Stimulated activated naive CD8-positive, alpha-beta T cell treated with anti-CD3 and anti-CD28 coated beads, Interleukin-15, Interleukin-2, amounts not matched to agents 100 ng/mL and 50 ng/mL, for 24 hours (primary cell): ENCODE results near the gene LCP2.
"Not testable (repeated sequence)": the region's sequence is repeated elsewhere in the genome, so short reads cannot be mapped to it uniquely, and the experiment has no call there.

Source experiments
- H3K27ac Mint-ChIP-seq: one replicate; pipeline ENCODE4 v1.8.0; 2021; ENCODE audit warnings: mild to moderate bottlenecking, mixed read lengths
- H3K27me3 Mint-ChIP-seq: one replicate; pipeline ENCODE4 v1.8.0; 2021; ENCODE audit warnings: mixed read lengths
- H3K36me3 Mint-ChIP-seq: one replicate; pipeline ENCODE4 v1.8.0; 2021; ENCODE audit warnings: low read depth, mixed read lengths
- H3K4me1 Mint-ChIP-seq: one replicate; pipeline ENCODE4 v1.8.0; 2021; ENCODE audit warnings: low read depth, mixed read lengths
- H3K4me3 Mint-ChIP-seq: one replicate; pipeline ENCODE4 v1.8.0; 2021; ENCODE audit warnings: mild to moderate bottlenecking, mixed read lengths
- H3K9me3 Mint-ChIP-seq: one replicate; pipeline ENCODE4 v1.8.0; 2021; ENCODE audit warnings: mixed read lengths

LCP2 gene

DNA sequence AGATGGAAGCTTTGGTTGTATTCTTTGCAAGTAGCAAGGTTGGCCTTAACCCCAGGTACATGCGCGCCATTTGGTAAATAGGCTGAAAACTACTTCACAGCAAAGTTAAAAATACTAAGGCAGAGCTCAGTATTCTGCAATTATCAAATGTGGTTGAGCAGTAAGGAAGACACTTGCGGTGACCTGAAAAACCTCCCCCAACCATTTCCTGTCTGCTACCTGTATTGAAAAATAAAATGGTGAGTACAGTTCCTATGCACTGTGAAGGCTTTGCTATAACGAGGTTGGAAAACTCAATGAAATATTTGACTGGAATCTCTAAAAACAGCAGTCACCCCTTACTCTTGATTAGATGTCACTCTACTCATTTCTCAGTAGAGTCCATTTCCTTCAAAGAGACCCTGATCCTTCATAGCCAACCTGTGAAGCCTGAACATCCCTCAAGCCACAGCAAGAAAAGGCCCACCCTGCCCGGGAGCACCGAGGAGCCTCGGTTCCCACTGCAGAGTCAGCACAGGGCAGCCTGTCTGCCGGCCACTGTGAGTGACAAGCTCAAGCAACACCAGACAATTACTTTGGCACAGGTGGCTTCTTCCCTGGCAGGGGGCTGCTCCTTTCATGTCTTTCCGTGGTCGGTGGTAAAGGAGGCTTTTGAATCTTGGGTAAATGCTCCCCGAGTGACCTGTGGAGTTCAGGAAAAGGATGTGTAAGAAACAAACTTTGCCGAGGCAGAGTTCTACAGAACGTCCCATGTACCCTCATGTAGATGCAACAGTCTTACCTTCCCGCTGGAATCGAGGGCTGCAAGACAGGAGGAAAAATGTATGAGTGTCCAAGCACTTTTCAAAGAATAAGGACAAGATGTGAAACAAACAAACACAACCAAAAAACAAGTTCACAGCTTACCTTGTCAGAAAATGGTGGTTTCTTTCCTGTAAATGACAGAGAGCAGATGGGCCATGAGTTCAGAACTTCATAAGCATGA lies 35.2 kb downstream of the LCP2 start:
- Mint-ChIP-seq H3K9me3 (no peaks in the 10 kb centered on the region), H3K27ac (peak overlapping the region; percentile 87), H3K4me3 (peak overlapping the region; percentile 7), H3K36me3 (peaks cover 98% of the 10 kb centered on the region), H3K4me1 (peaks cover 61% of the 10 kb centered on the region), H3K27me3 (no peaks in the 10 kb centered on the region)

DNA sequence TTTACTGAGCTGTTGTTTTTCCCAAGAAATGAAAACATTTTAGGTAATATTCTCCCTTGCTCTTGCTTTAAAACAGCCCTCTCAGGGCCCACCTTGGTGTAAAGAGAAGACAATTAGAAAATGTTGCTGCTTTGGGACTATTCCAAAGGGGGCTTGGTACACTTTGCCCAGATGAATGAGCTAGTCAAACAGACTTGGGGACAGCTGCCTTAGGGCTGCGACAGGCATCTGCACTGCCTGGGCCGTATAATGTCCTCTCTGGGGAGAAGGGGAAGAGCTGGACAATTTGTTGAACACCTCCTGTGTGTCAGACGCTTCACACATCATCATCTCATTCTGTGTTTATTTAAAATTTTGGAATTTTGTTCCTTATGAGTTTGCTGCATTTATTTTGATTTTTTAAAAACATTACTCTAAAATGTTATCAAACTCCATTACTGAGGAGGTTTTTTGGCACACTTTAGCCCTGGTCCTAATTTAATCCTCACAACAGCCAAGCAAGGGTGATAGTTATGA lies 36.0 kb downstream of the LCP2 start:
- Mint-ChIP-seq H3K4me1 (peaks cover 58% of the 10 kb centered on the region), H3K9me3 (no peaks in the 10 kb centered on the region), H3K36me3 (peaks cover 98% of the 10 kb centered on the region), H3K27ac (peak overlapping the region; percentile 87), H3K4me3 (no peak overlapping the region), H3K27me3 (no peaks in the 10 kb centered on the region)

DNA sequence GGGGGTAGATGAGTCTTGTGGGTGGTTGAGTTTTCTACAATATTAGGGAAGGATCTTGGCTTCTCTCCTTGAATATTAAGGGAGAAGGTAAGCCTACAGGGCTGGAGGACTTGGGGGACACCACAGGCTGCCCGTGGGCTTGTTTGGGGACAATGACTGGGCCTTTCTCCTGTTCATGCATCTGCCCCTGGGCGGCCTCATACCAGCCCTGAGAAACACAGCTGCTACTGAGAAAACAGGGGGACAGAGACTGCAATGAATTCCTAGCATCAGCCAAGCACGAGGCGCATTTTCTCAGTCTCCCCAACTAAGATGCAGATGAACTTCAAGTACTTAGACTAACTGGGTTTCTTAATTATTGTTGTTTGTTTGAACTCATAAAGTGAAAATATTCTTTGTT lies 40.2 kb downstream of the LCP2 start:
- Mint-ChIP-seq H3K4me3 (no peak overlapping the region), H3K27me3 (no peaks in the 10 kb centered on the region), H3K27ac (peak overlapping the region; percentile 37), H3K36me3 (peaks cover 98% of the 10 kb centered on the region), H3K4me1 (peaks cover 50% of the 10 kb centered on the region), H3K9me3 (no peaks in the 10 kb centered on the region)

- Mint-ChIP-seq H3K27me3 (no peaks in the 10 kb centered on the region), H3K36me3 (peaks cover 98% of the 10 kb centered on the region), H3K9me3 (no peaks in the 10 kb centered on the region), H3K4me1 (peaks cover 48% of the 10 kb centered on the region), H3K27ac (no peak overlapping the region), H3K4me3 (no peak overlapping the region)
These were observed 41.0 kb downstream of the LCP2 start for GRCh38 chr5:170256571-170256970.

DNA sequence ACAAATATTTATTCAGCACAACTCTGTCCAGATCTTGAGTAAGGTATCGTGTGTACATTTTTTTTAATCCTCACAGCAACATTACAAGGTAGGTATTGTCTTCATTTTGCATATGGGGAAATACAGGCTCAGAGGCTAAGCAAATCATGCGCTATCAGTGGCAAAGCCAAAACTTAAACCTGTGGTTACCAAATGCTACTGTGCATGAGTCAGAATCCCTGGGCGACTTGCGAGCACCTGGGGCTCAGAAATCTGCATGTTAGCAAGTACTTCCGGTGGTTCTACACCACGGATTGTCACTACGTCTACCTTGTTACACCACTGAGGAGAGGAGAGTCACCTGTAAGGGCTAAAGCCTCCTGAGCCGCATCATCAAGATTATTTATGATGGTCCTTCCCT lies 43.5 kb downstream of the LCP2 start:
- Mint-ChIP-seq H3K36me3 (peaks cover 98% of the 10 kb centered on the region), H3K9me3 (no peaks in the 10 kb centered on the region), H3K4me1 (peaks cover 61% of the 10 kb centered on the region), H3K27me3 (no peaks in the 10 kb centered on the region), H3K27ac (peak overlapping the region; percentile 74), H3K4me3 (peak overlapping the region; percentile 33)

DNA sequence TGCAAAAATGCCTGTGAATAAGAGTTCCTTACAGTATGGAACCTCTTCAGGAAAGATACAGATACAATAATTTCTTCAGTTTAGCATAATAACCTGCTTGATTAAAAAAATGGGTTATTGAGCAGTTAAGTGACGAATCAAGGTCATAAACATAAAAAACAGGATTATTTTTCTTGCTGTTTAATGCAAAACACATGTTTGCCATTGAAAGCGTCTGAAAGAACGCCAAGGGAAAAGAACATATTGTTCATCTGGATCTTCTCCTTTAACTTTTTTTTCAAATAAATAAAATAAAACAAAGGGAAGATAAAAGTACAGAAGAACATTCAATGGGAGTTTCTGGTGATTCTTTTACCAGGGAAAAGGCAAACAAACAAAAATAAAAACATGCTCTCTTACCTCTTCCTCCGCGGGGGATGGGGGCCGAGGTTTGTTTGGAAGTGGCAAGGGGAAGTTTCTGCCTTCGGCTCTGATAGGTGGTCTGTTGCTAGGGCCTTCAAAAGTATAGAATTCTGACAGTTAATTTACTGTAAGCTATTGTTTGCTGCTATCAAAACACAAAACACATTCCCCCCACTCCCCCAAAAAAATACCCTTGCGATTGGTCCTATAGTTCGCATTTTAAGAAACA lies 44.7 kb downstream of the LCP2 start:
- Mint-ChIP-seq H3K27me3 (no peaks in the 10 kb centered on the region), H3K27ac (peak overlapping the region; percentile 74), H3K9me3 (no peaks in the 10 kb centered on the region), H3K4me3 (no peak overlapping the region), H3K36me3 (peaks cover 97% of the 10 kb centered on the region), H3K4me1 (peaks cover 59% of the 10 kb centered on the region)

GRCh38 chr5:170252109-170252508 lies 45.5 kb downstream of the LCP2 start:
- H3K36me3 Mint-ChIP-seq, result peaks cover 97% of the 10 kb centered on the region
- H3K4me3 Mint-ChIP-seq, result no peak overlapping the region
- no peaks in the 10 kb centered on the region for H3K27me3 Mint-ChIP-seq
- H3K4me1 Mint-ChIP-seq, result peaks cover 58% of the 10 kb centered on the region
- H3K27ac Mint-ChIP-seq, result peak overlapping the region; percentile 29
- H3K9me3 Mint-ChIP-seq, result no peaks in the 10 kb centered on the region

DNA sequence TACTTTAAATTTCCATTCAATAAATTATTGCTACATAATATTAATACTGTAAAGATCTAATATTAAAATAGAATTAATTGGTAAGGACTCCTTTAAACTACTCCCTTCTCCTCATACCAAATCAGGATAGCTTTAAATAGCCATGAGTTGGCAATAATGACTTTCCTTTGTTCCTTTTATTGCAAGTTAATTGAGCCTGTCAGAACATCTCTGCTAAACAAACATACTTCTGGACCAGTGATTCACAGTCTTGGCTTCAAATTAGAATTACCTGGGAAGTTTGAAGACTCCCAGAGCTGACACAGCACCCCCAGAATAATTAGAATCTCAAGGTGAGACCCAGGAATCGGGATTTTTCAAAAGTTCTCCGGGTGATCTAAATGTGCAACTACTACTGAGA lies 46.1 kb downstream of the LCP2 start:
- Mint-ChIP-seq H3K27me3 (no peaks in the 10 kb centered on the region), H3K4me1 (peaks cover 54% of the 10 kb centered on the region), H3K4me3 (no peak overlapping the region), H3K27ac (no peak overlapping the region), H3K9me3 (peaks cover 2% of the 10 kb centered on the region), H3K36me3 (peaks cover 97% of the 10 kb centered on the region)

GRCh38 chr5:170250810-170251317 lies 46.7 kb downstream of the LCP2 start:
- Mint-ChIP-seq H3K9me3 (peaks cover 5% of the 10 kb centered on the region), H3K4me1 (peaks cover 54% of the 10 kb centered on the region), H3K27ac (peak overlapping the region; percentile 10), H3K4me3 (no peak overlapping the region), H3K27me3 (no peaks in the 10 kb centered on the region), H3K36me3 (peaks cover 97% of the 10 kb centered on the region)

DNA sequence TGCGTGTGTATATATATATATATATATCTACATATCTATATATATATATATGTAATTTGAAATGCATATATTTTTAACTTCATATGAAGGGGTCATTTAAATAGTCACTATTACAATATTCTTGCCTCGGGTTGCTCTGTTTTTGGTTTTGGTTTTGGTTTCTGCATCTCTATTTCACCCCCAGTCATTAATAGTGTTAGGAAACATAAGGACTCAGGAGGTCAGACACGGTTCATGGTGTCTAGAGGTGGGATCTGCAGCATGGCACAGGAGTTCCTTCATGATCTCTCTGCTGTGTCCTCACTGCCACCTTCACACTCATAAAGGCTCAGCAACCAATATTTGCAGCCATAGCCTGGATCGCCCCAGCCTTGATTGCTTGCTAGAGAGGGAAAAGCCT lies 48.2 kb downstream of the LCP2 start:
- peaks cover 88% of the 10 kb centered on the region for H3K36me3 Mint-ChIP-seq
- H3K9me3 Mint-ChIP-seq, result peaks cover 5% of the 10 kb centered on the region
- H3K4me3 Mint-ChIP-seq, result peak overlapping the region; percentile 27
- H3K4me1 Mint-ChIP-seq, result peaks cover 43% of the 10 kb centered on the region
- H3K27ac Mint-ChIP-seq, result peak overlapping the region; percentile 87
- H3K27me3 Mint-ChIP-seq, result no peaks in the 10 kb centered on the region

GRCh38 chr5:170248931-170249227 lies 48.7 kb downstream of the LCP2 start:
- not testable (repeated sequence) for H3K27me3 Mint-ChIP-seq, H3K9me3 Mint-ChIP-seq, H3K4me3 Mint-ChIP-seq, H3K27ac Mint-ChIP-seq
- Mint-ChIP-seq H3K36me3 (peaks cover 84% of the 10 kb centered on the region), H3K4me1 (peaks cover 38% of the 10 kb centered on the region)

- H3K9me3 Mint-ChIP-seq, result peaks cover 5% of the 10 kb centered on the region
- no peaks in the 10 kb centered on the region for H3K27me3 Mint-ChIP-seq
- peaks cover 33% of the 10 kb centered on the region for H3K4me1 Mint-ChIP-seq
- H3K27ac Mint-ChIP-seq, result no peak overlapping the region
- H3K4me3 Mint-ChIP-seq, result no peak overlapping the region
- peaks cover 78% of the 10 kb centered on the region for H3K36me3 Mint-ChIP-seq
These were observed 49.2 kb downstream of the LCP2 start for GRCh38 chr5:170248172-170248930.

- Mint-ChIP-seq H3K4me1 (peaks cover 23% of the 10 kb centered on the region), H3K4me3 (no peak overlapping the region), H3K9me3 (peaks cover 5% of the 10 kb centered on the region), H3K36me3 (peaks cover 70% of the 10 kb centered on the region), H3K27ac (no peak overlapping the region), H3K27me3 (no peaks in the 10 kb centered on the region)
These were observed 50.2 kb downstream of the LCP2 start for GRCh38 chr5:170247363-170247762.

DNA sequence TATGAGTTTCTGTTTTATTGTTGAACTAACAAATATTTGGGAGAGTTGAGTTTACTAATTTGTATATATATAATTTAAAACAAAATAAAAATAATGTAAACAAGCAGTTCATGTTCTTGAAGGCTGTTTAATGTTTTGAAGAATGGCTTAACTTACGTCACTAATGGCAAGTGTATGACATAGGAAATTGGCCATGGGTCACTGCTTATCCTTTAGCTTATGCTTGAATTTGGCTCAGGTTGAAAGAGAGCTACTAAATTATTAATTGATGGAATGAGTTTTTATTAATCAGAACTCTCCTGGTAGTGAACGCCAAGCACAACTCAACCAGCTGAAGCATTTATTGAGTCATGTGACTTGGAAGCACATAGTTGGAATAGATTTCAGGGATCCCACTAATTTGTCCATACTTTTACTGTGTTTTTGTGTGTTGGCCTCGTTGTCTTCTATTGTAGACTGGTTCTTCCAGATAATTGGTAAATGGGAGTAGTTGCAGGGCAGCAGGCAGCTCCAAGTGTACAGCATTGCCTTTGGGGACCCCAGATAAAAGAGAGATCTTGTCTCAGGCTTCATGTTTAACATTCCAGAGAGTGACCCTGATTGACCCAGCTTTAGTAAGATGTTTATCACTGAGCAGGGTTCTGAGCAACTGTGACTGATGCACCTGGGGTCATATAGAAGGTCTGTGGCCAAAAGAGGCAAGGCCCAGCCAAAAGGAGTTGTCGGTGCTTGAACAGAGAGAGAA lies 51.3 kb downstream of the LCP2 start:
- Mint-ChIP-seq H3K4me3 (no peak overlapping the region), H3K27me3 (no peaks in the 10 kb centered on the region), H3K36me3 (peaks cover 59% of the 10 kb centered on the region), H3K9me3 (peaks cover 5% of the 10 kb centered on the region), H3K4me1 (peaks cover 17% of the 10 kb centered on the region), H3K27ac (no peak overlapping the region)
